Gastroesophageal sphincter (tissue), 3 donors: ENCODE measurements around the gene INO80C.

Source experiments
- CTCF ChIP-seq, 4 experiments: fragments of 200-600 bp in 2 of 4; fragments of 450-650 bp in 2 of 4; sonication (generic) in 1 of 4; IDR thresholded peaks; one replicate each; pipeline ENCODE4 v1.5.1; 2017 to 2019; ENCODE audit warnings: antibody characterized with exemption in 4 of 4, mild to moderate bottlenecking in 2 of 4, moderate library complexity in 2 of 4
- POLR2AphosphoS5 ChIP-seq: sonication (generic); formaldehyde crosslinking; IDR thresholded peaks from one replicate; pipeline ENCODE4 v1.6.1; 2017; ENCODE audit warnings: antibody characterized with exemption

DNA sequence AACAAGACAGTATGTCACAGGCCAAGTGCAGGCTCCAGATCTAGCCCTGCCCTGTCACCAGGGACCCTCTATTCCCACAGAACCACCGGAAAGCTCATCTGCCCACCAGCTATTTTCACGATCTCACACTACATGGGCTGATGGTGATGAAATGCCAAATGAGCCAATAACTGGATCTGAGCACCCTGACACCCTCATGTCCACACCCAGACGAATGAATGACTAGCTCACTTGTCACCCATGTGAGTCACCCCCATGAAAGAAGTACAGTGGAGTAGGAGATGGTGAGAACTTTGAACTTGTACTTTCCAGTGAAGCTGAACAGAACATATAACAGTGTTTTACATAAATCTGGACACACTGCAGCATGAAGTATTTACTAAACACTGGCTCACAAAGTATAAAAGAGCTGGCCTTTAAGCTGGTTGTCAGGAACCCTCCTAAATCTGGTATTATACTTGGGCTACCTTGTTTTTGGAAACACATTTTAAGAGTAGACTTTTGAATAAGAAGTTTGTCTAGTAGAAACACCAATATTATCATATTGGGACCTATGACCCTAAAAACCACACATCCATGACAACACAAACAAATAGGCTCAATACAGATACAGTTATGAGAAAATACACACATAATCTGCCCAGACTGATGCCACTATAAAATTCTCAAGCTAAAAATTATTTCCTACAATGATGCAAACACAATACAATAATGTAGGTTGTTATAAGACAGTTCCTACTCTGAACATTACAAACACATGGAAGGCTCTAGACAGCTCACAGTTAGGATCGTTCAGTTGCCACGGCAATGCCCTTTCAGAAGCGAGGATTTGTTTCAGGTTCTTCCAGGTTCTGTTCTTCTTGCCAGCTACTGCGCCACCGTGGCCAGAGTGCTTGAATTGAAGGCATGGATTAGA is 19.0 kb downstream of the INO80C start:
- TF ChIP-seq CTCF (IDR thresholded peaks at IDR 0.05) = no peak
- TF ChIP-seq POLR2AphosphoS5 = peak; percentile 54
